H1 (cell line): ENCODE results near the gene MYDGF. TPM values are rescaled to one million over a fixed set of nuclear protein-coding genes. Genes with fewer than 3 reads are reported as not detected.

ENCODE experiments used
- CTCF ChIA-PET: fragments of 300-600 bp; sonication (Branson Sonifier 250); formaldehyde crosslinking; loops from one replicate; lab custom pipeline; 2021; ENCODE audit not compliant: partially characterized antibody; lab: Charles Lee
- POLR2A ChIA-PET: fragments of 300-600 bp; sonication (Branson Sonifier 250); formaldehyde crosslinking; loops from one replicate; lab custom pipeline; 2021; ENCODE audit warnings: inconsistent platforms; ENCODE audit not compliant: partially characterized antibody; lab: Charles Lee
- DNase-seq, 2 experiments: peaks; one replicate each; pipeline versions ENCODE4 v3.0.0 to v3.0.0-alpha.2; 2010 to 2022; ENCODE audit warnings: low spot score in 2 of 2, low read depth in 1 of 2, mixed read lengths in 1 of 2
- FAIRE-seq: peaks from 2 replicates; lab custom pipeline; 2011; peaks lifted over from hg19 to GRCh38; lab: Jason Lieb, UNC
- H2AFZ ChIP-seq: 2 replicates; pipeline ENCODE4 v1.8.1; 2012; ENCODE audit warnings: low read length, inconsistent platforms
- H2AK5ac ChIP-seq: 2 replicates; pipeline ENCODE4 v1.6.1; 2013; ENCODE audit warnings: low read depth, low read length
- H2BK120ac ChIP-seq: replicated peaks from 2 replicates; pipeline ENCODE3; 2013; ENCODE audit warnings: low read depth, low read length, inconsistent platforms
- H2BK12ac ChIP-seq: 2 replicates; pipeline ENCODE4 v1.6.1; 2013; ENCODE audit warnings: low read depth, low read length
- H2BK15ac ChIP-seq: 2 replicates; pipeline ENCODE4 v1.6.1; 2013; ENCODE audit warnings: low read length
- H2BK20ac ChIP-seq: 2 replicates; pipeline ENCODE4 v1.6.1; 2013; ENCODE audit warnings: low read length
- H2BK5ac ChIP-seq: 2 replicates; pipeline ENCODE4 v1.6.1; 2013; ENCODE audit warnings: low read depth, low read length
- H3K14ac ChIP-seq: 2 replicates; pipeline ENCODE4 v1.6.1; 2013; ENCODE audit warnings: inconsistent platforms; ENCODE audit not compliant: insufficient read length
- H3K18ac ChIP-seq: 2 replicates; pipeline ENCODE4 v1.6.1; 2013; ENCODE audit warnings: low read length; ENCODE audit errors: extremely low read depth
- H3K23ac ChIP-seq: 2 replicates; pipeline ENCODE4 v1.6.1; 2013; ENCODE audit warnings: inconsistent platforms; ENCODE audit not compliant: insufficient read length
- H3K23me2 ChIP-seq: 2 replicates; pipeline ENCODE4 v1.6.1; 2013; ENCODE audit warnings: low read depth, low read length
- H3K27ac ChIP-seq: 2 replicates; pipeline ENCODE4 v1.6.1; 2011; ENCODE audit warnings: low read depth, low read length, inconsistent platforms
- H3K27me3 ChIP-seq, 4 experiments: replicated peaks in 1 of 4; 1 replicate in 1 of 4; 2 replicates in 3 of 4; pipeline versions ENCODE4 v1.6.1 to v1.8.1; 2011 to 2013; ENCODE audit warnings: low read length in 3 of 4, mild to moderate bottlenecking in 3 of 4, inconsistent platforms in 2 of 4, mixed read lengths in 2 of 4, moderate library complexity in 1 of 4; ENCODE audit not compliant: control insufficient read depth in 3 of 4, insufficient read depth in 3 of 4; ENCODE audit errors: extremely low read depth in 1 of 4
- H3K36me3 ChIP-seq, 4 experiments: 2 replicates each; pipeline versions ENCODE4 v1.6.1 to v1.8.1; 2011 to 2013; ENCODE audit warnings: mild to moderate bottlenecking in 4 of 4, low read length in 3 of 4, moderate library complexity in 2 of 4, control low read depth in 1 of 4, inconsistent platforms in 1 of 4; ENCODE audit not compliant: insufficient read depth in 4 of 4, control insufficient read depth in 2 of 4
- H3K4ac ChIP-seq: replicated peaks from 2 replicates; pipeline ENCODE3; 2013; ENCODE audit warnings: low read length, low read depth, mixed read lengths, inconsistent platforms; ENCODE audit not compliant: insufficient read length
- H3K4me1 ChIP-seq, 4 experiments: replicated peaks in 1 of 4; 1 replicate in 1 of 4; 2 replicates in 3 of 4; pipeline versions ENCODE4 v1.6.1 to v1.8.1; 2011 to 2013; ENCODE audit warnings: low read length in 3 of 4, inconsistent platforms in 2 of 4, mixed read lengths in 1 of 4; ENCODE audit not compliant: insufficient read depth in 4 of 4, control insufficient read depth in 3 of 4
- H3K4me2 ChIP-seq, 2 experiments: 2 replicates each; pipeline versions ENCODE4 v1.6.1 to v1.8.1; 2011 to 2013; ENCODE audit warnings: low read depth in 2 of 2, low read length in 2 of 2, control low read depth in 1 of 2, inconsistent platforms in 1 of 2, mild to moderate bottlenecking in 1 of 2; ENCODE audit not compliant: insufficient read depth in 1 of 2
- H3K4me3 ChIP-seq, 4 experiments: fragments of 200-600, 300-600 bp in 1 of 4; sonication (generic), shearing (Covaris generic), sonication (Bioruptor Twin) in 1 of 4; 2 replicates each; pipeline versions ENCODE4 v1.5.1 to v1.8.1; 2011 to 2016; ENCODE audit warnings: low read length in 4 of 4, low read depth in 3 of 4, control low read depth in 2 of 4, inconsistent platforms in 2 of 4, mild to moderate bottlenecking in 2 of 4, mixed read lengths in 1 of 4, moderate library complexity in 1 of 4; ENCODE audit not compliant: insufficient read depth in 2 of 4; ENCODE audit errors: extremely low read depth in 1 of 4
- H3K56ac ChIP-seq: replicated peaks from 2 replicates; pipeline ENCODE3; 2013; ENCODE audit warnings: low read depth, mild to moderate bottlenecking, mixed read lengths, low read length, inconsistent platforms; ENCODE audit not compliant: insufficient read length
- H3K79me1 ChIP-seq: 2 replicates; pipeline ENCODE4 v1.6.1; 2013; ENCODE audit warnings: low read depth, low read length, control low read depth
- H3K79me2 ChIP-seq, 2 experiments: 2 replicates each; pipeline versions ENCODE4 v1.6.1 to v1.8.1; 2012 to 2013; ENCODE audit warnings: low read length in 2 of 2, mild to moderate bottlenecking in 2 of 2, inconsistent platforms in 1 of 2; ENCODE audit not compliant: insufficient read depth in 2 of 2, control insufficient read depth in 1 of 2
- H3K9ac ChIP-seq, 4 experiments: replicated peaks in 1 of 4; 1 replicate in 1 of 4; 2 replicates in 3 of 4; pipeline versions ENCODE4 v1.6.1 to v1.8.1; 2011 to 2013; ENCODE audit warnings: low read depth in 3 of 4, low read length in 3 of 4, control low read depth in 2 of 4, mild to moderate bottlenecking in 2 of 4, moderate library complexity in 2 of 4, inconsistent platforms in 1 of 4; ENCODE audit errors: extremely low read depth in 1 of 4
- H3K9me3 ChIP-seq, 2 experiments: 2 replicates each; pipeline versions ENCODE4 v1.6.1 to v1.8.1; 2012 to 2013; ENCODE audit warnings: mild to moderate bottlenecking in 2 of 2, moderate library complexity in 2 of 2, control low read depth in 1 of 2, inconsistent platforms in 1 of 2, low read depth in 1 of 2, low read length in 1 of 2, mixed read lengths in 1 of 2; ENCODE audit not compliant: insufficient read depth in 2 of 2
- H4K20me1 ChIP-seq, 2 experiments: replicated peaks in 1 of 2; 2 replicates each; pipeline versions ENCODE3 to v1.8.1; 2011 to 2013; ENCODE audit warnings: inconsistent platforms in 2 of 2, low read length in 2 of 2, mild to moderate bottlenecking in 1 of 2; ENCODE audit not compliant: insufficient read depth in 2 of 2, control insufficient read depth in 1 of 2
- H4K5ac ChIP-seq: 2 replicates; pipeline ENCODE4 v1.6.1; 2013; ENCODE audit warnings: low read length, low read depth, mixed read lengths, inconsistent platforms; ENCODE audit not compliant: insufficient read length
- H4K8ac ChIP-seq: 2 replicates; pipeline ENCODE4 v1.8.0; 2013; ENCODE audit warnings: mild to moderate bottlenecking, moderate library complexity, low read length, inconsistent platforms; ENCODE audit not compliant: insufficient read depth; ENCODE audit errors: extremely low read depth
- H4K91ac ChIP-seq: replicated peaks from 2 replicates; pipeline ENCODE3; 2013; ENCODE audit warnings: low read length, mixed read lengths, inconsistent platforms; ENCODE audit not compliant: insufficient read length
- CHD1 ChIP-seq: IDR thresholded peaks from 2 replicates; pipeline ENCODE4 v1.6.1; 2012; ENCODE audit warnings: low read depth, low read length, improper control_type of control experiment
- GABPA ChIP-seq: IDR thresholded peaks from 2 replicates; pipeline ENCODE4 v1.6.1; 2011; ENCODE audit warnings: mild to moderate bottlenecking, low read length, moderate library complexity, borderline replicate concordance; ENCODE audit not compliant: insufficient read depth
- HDAC6 ChIP-seq: IDR thresholded peaks from one replicate; pipeline ENCODE4 v1.7.1; 2012; ENCODE audit warnings: low read depth, mild to moderate bottlenecking, inconsistent platforms, low read length, moderate library complexity
- KDM1A ChIP-seq: fragments of 200-600, 300-600 bp; sonication (generic); IDR thresholded peaks from 2 replicates; pipeline ENCODE4 v1.7.1; 2016; ENCODE audit warnings: mild to moderate bottlenecking, low read length, borderline replicate concordance
- POLR2AphosphoS5 ChIP-seq: IDR thresholded peaks from 2 replicates; pipeline ENCODE4 v1.6.1; 2011; ENCODE audit warnings: low read depth, low read length
- RNF2 ChIP-seq: fragments of 200-900, 300-1000 bp; sonication (generic); IDR thresholded peaks from 2 replicates; pipeline ENCODE4 v1.7.1; 2016; ENCODE audit warnings: borderline replicate concordance, low read depth, mild to moderate bottlenecking, antibody characterized with exemption, low read length; ENCODE audit not compliant: poor library complexity, severe bottlenecking; ENCODE audit errors: missing control alignments
- SUZ12 ChIP-seq: fragments of 200-600 bp; sonication (generic); IDR thresholded peaks from 2 replicates; pipeline ENCODE4 v1.6.1; 2012; ENCODE audit warnings: mild to moderate bottlenecking, inconsistent platforms, low read length, moderate library complexity, mixed read lengths
- TEAD4 ChIP-seq: IDR thresholded peaks from 2 replicates; pipeline ENCODE4 v1.6.1; 2012; ENCODE audit warnings: low read depth, low read length, inconsistent platforms, mixed read lengths
- WGBS, 2 experiments: shearing (Covaris generic) in 1 of 2; methylation state at CpG; one replicate each; pipeline versions ENCODE4 v1.1.6 to v1.1.7; 2013 to 2015; ENCODE audit warnings: low lambda C conversion rate in 2 of 2, mixed read lengths in 2 of 2, inconsistent platforms in 1 of 2, low coverage in 1 of 2, missing lambda C conversion rate in 1 of 2; ENCODE audit not compliant: insufficient replicate concordance in 2 of 2, insufficient coverage in 1 of 2, insufficient read length in 1 of 2; ENCODE audit errors: extremely low coverage in 1 of 2, missing lambda C conversion rate in 1 of 2; 5-methylcytosine and 5-hydroxymethylcytosine counted together
- polyA plus RNA-seq, 7 experiments: library from polyadenylated mRNA; depleted of rRNA in 3 of 7; stranded (reverse) in 5 of 7; unstranded in 2 of 7; fragments of >200 nt in 5 of 7; fragments of 200-250 nt in 2 of 7; gene quantifications; 1 replicate in 5 of 7; 2 replicates in 1 of 7; 4 replicates in 1 of 7; pipeline versions ENCODE4 v1.2.1 to v1.2.3, GENCODE V29; 2011 to 2013; ENCODE audit warnings: missing spikeins in 2 of 7, mixed read lengths in 2 of 7
- total RNA-seq: library from RNA; stranded (reverse); fragmentation: NEBNext Ultra II Directional; extraction: Animal tissue kit (Norgen Biotek cat#: 25700); gene quantifications from 2 replicates; pipeline ENCODE4 v1.2.1, GENCODE V29; 2021
- TF ChIP-seq, protein P1 (sequence below), 3 experiments: IDR thresholded peaks; 1 replicate in 2 of 3; 2 replicates in 1 of 3; pipeline versions ENCODE4 v1.5.1 to v1.6.1; 2011; ENCODE audit warnings: low read length in 3 of 3, mild to moderate bottlenecking in 3 of 3, inconsistent platforms in 2 of 3, low read depth in 1 of 3, moderate library complexity in 1 of 3; ENCODE audit not compliant: insufficient read depth in 1 of 3; ENCODE audit errors: control extremely low read depth in 1 of 3

MYDGF gene
- total and polyA plus RNA-seq, 2 of the 8 experiments (the other 6 are each of a cell fraction or from before 2014, with no cell fraction given), result 40.6 to 51.1 TPM

DNA sequence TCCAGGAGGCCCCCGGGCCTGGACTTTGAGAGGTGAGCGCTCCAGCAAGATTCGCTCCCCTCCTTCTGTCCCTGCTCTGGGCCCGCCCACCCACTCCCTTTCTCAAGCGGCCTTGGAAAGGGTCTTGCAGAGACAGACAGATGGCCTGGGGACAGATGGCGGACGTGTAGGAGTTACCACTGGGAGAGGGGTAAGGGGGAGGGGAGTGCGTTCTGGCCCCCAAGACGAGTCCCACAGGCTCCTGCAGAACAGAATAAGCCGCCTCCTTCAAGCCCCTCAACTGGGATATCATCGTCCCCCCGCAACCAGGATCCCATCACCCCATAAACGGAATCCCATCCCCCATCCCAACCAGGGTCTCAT, 34.4 kb downstream of the MYDGF start:
- H3K56ac ChIP-seq, result peak overlapping the region; percentile 10
- CTCF ChIA-PET, result interaction anchor here (0.6 to 3.4 kb wide), 39 partner anchors 9 to 284 kb away, joined by 3 to 92 read pairs (median 7); partner anchors contain the start of genes LRG1, PLIN4 and PLIN5
- peak overlapping the region; percentile 26; the same call in 1 of the 2 replicates for H2AFZ ChIP-seq
- no peak for DNase-seq
- no peak overlapping the region for H3K14ac ChIP-seq
- H4K8ac ChIP-seq, result no peak overlapping the region; the same call in 1 of the 2 replicates
- H3K27ac ChIP-seq, result no peak overlapping the region
- peak overlapping the region; percentile 30 to 87 for H3K4me2 ChIP-seq
- POLR2A ChIA-PET, result interaction anchor here (1.1 to 2.6 kb wide), 6 partner anchors 18 to 101 kb away, joined by 3 to 8 read pairs (median 4); partner anchors contain the start of gene PLIN5
- H3K36me3 ChIP-seq, result no peaks in the 10 kb centered on the region
- peaks cover 0 to 10% (median 6%) of the 10 kb centered on the region in 4 experiments; a peak in 3 of 7 replicates for H3K4me1 ChIP-seq
- H3K79me2 ChIP-seq, result no peaks in the 10 kb centered on the region
- H3K23ac ChIP-seq, result no peak overlapping the region
- FAIRE-seq, result no peak
- peak overlapping the region; percentile 90; the same call in 1 of the 2 replicates for H3K18ac ChIP-seq
- H4K20me1 ChIP-seq, result no peaks in the 10 kb centered on the region
- H3K79me1 ChIP-seq, result peaks cover 6% of the 10 kb centered on the region; the same call in 1 of the 2 replicates
- no peaks in the 10 kb centered on the region for H3K9me3 ChIP-seq
- H3K23me2 ChIP-seq, result peaks cover 11% of the 10 kb centered on the region; the same call in 1 of the 2 replicates
- H2BK15ac ChIP-seq, result no peak overlapping the region; the same call in 1 of the 2 replicates
- no peak overlapping the region for H4K91ac ChIP-seq
- H2AK5ac ChIP-seq, result no peak overlapping the region
- H3K27me3 ChIP-seq, result peaks cover 0 to 13% (median 11%) of the 10 kb centered on the region in 4 experiments; a peak in 5 of 7 replicates
- peak overlapping the region; percentile 54 for H3K4ac ChIP-seq
- H3K9ac ChIP-seq, result no peak overlapping the region; a peak in 1 of 7 replicates
- 22% methylated on average over 7 of the region's 13 CpGs; no CpG with 5 or more reads in 1 of the 2 experiments for WGBS, 2 experiments
- peak overlapping the region; percentile 50; the same call in 1 of the 2 replicates for H2BK12ac ChIP-seq
- no peak overlapping the region for H4K5ac ChIP-seq
- no peak overlapping the region for H2BK20ac ChIP-seq
- H2BK120ac ChIP-seq, result peak overlapping the region; percentile 61
- peak overlapping the region; percentile 39 to 79 (median 70) for H3K4me3 ChIP-seq
- no peak overlapping the region for H2BK5ac ChIP-seq
- no peak for TF ChIP-seq RNF2
- no peak for TF ChIP-seq POLR2AphosphoS5
- TF ChIP-seq KDM1A, result no peak
- no peak for TF ChIP-seq TEAD4
- no peak for TF ChIP-seq GABPA
- TF ChIP-seq SUZ12, result no peak
- TF ChIP-seq, protein P1, sequence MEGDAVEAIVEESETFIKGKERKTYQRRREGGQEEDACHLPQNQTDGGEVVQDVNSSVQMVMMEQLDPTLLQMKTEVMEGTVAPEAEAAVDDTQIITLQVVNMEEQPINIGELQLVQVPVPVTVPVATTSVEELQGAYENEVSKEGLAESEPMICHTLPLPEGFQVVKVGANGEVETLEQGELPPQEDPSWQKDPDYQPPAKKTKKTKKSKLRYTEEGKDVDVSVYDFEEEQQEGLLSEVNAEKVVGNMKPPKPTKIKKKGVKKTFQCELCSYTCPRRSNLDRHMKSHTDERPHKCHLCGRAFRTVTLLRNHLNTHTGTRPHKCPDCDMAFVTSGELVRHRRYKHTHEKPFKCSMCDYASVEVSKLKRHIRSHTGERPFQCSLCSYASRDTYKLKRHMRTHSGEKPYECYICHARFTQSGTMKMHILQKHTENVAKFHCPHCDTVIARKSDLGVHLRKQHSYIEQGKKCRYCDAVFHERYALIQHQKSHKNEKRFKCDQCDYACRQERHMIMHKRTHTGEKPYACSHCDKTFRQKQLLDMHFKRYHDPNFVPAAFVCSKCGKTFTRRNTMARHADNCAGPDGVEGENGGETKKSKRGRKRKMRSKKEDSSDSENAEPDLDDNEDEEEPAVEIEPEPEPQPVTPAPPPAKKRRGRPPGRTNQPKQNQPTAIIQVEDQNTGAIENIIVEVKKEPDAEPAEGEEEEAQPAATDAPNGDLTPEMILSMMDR (IDR thresholded peaks at IDR 0.05; ENCODE audit: control extremely low read depth in 1 of 3, insufficient read depth in 1 of 3, low read depth in 1 of 3, low read length in 3 of 3), result no peak
- TF ChIP-seq CHD1, result no peak
- no peak for TF ChIP-seq HDAC6
